GM23338 (cell line): ENCODE results near the gene MMD.

Experiments used
- EZH2 ChIP-seq: fragments of 200-600 bp; sonication (generic); IDR thresholded peaks from one replicate; pipeline ENCODE4 v1.8.0; 2017; ENCODE audit warnings: antibody characterized with exemption, mild to moderate bottlenecking, low read depth; ENCODE audit not compliant: unreplicated experiment
- JUNB ChIP-seq: IDR thresholded peaks from one replicate; pipeline ENCODE4 v1.6.1; 2016; ENCODE audit warnings: antibody characterized with exemption; ENCODE audit not compliant: unreplicated experiment
- POLR2AphosphoS5 ChIP-seq: IDR thresholded peaks from 2 replicates; pipeline ENCODE4 v1.6.1; 2016; ENCODE audit warnings: antibody characterized with exemption, low read depth
- ZNF331 ChIP-seq: fragments of 250-450 bp; sonication (Bioruptor Pico); IDR thresholded peaks from 2 replicates; pipeline ENCODE4 v1.5.0; 2020; ENCODE audit warnings: low read depth, mild to moderate bottlenecking, moderate library complexity
- TF ChIP-seq, protein P1 (sequence below), 2 experiments: fragments of 200-600 bp in 1 of 2; sonication (generic) in 1 of 2; conservative IDR thresholded peaks; 2 replicates each; pipeline versions ENCODE4 v1.5.1 to v1.6.1; 2016 to 2017; ENCODE audit warnings: antibody characterized with exemption in 2 of 2, low read depth in 2 of 2, mild to moderate bottlenecking in 2 of 2, moderate library complexity in 1 of 2
- TF ChIP-seq, protein P2 (sequence below): IDR thresholded peaks from one replicate; pipeline ENCODE4 v1.6.1; 2018; ENCODE audit warnings: antibody characterized with exemption; ENCODE audit not compliant: unreplicated experiment

GRCh38 chr17:55444471-55445441 lies 23.1 kb upstream of the MMD start:
- TF ChIP-seq EZH2 = no peak
- TF ChIP-seq, protein P1, sequence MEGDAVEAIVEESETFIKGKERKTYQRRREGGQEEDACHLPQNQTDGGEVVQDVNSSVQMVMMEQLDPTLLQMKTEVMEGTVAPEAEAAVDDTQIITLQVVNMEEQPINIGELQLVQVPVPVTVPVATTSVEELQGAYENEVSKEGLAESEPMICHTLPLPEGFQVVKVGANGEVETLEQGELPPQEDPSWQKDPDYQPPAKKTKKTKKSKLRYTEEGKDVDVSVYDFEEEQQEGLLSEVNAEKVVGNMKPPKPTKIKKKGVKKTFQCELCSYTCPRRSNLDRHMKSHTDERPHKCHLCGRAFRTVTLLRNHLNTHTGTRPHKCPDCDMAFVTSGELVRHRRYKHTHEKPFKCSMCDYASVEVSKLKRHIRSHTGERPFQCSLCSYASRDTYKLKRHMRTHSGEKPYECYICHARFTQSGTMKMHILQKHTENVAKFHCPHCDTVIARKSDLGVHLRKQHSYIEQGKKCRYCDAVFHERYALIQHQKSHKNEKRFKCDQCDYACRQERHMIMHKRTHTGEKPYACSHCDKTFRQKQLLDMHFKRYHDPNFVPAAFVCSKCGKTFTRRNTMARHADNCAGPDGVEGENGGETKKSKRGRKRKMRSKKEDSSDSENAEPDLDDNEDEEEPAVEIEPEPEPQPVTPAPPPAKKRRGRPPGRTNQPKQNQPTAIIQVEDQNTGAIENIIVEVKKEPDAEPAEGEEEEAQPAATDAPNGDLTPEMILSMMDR (conservative IDR thresholded peaks at IDR 0.05; ENCODE audit: low read depth in 2 of 2) = no peak
- TF ChIP-seq ZNF331 = no peak
- no peak for TF ChIP-seq POLR2AphosphoS5
- TF ChIP-seq, protein P2, sequence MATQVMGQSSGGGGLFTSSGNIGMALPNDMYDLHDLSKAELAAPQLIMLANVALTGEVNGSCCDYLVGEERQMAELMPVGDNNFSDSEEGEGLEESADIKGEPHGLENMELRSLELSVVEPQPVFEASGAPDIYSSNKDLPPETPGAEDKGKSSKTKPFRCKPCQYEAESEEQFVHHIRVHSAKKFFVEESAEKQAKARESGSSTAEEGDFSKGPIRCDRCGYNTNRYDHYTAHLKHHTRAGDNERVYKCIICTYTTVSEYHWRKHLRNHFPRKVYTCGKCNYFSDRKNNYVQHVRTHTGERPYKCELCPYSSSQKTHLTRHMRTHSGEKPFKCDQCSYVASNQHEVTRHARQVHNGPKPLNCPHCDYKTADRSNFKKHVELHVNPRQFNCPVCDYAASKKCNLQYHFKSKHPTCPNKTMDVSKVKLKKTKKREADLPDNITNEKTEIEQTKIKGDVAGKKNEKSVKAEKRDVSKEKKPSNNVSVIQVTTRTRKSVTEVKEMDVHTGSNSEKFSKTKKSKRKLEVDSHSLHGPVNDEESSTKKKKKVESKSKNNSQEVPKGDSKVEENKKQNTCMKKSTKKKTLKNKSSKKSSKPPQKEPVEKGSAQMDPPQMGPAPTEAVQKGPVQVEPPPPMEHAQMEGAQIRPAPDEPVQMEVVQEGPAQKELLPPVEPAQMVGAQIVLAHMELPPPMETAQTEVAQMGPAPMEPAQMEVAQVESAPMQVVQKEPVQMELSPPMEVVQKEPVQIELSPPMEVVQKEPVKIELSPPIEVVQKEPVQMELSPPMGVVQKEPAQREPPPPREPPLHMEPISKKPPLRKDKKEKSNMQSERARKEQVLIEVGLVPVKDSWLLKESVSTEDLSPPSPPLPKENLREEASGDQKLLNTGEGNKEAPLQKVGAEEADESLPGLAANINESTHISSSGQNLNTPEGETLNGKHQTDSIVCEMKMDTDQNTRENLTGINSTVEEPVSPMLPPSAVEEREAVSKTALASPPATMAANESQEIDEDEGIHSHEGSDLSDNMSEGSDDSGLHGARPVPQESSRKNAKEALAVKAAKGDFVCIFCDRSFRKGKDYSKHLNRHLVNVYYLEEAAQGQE = no peak
- TF ChIP-seq JUNB = no peak
